Upper lobe of right lung (tissue), 1 donor: ENCODE data around the gene TYSND1. TPM values are rescaled to one million over a fixed set of nuclear protein-coding genes. Genes with fewer than 3 reads are reported as not detected.

ENCODE experiments used
- ATAC-seq: fragments of 200-7000 bp; cut with Tn5 transposase; one replicate; pipeline ENCODE4 v1.9.1; 2020; ENCODE audit warnings: mild to moderate bottlenecking, moderate library complexity
- DNase-seq: peaks from one replicate; pipeline ENCODE4 v3.0.0-alpha.2; 2020
- H3K27ac ChIP-seq: fragments of 200-600 bp; one replicate; pipeline ENCODE4 v1.8.0; 2022
- H3K27me3 ChIP-seq: fragments of 200-600 bp; one replicate; pipeline ENCODE4 v1.8.0; 2022; ENCODE audit warnings: mild to moderate bottlenecking
- H3K36me3 ChIP-seq: fragments of 200-600 bp; one replicate; pipeline ENCODE4 v1.8.0; 2022
- H3K4me1 ChIP-seq: fragments of 200-600 bp; one replicate; pipeline ENCODE4 v1.8.0; 2022
- H3K4me3 ChIP-seq: fragments of 200-600 bp; one replicate; pipeline ENCODE4 v1.8.0; 2022; ENCODE audit warnings: mild to moderate bottlenecking
- H3K9me3 ChIP-seq: fragments of 200-600 bp; one replicate; pipeline ENCODE4 v1.8.0; 2022
- intact Hi-C: fragments of 100-400 bp; cut with DNase I; formaldehyde crosslinking; loops from one replicate; pipeline ENCODE4 v1.11.0; 2022
- total RNA-seq: library from RNA; stranded (reverse); fragmentation: NEBNext Ultra II Directional; extraction: Animal tissue kit (Norgen Biotek cat#: 25700); gene quantifications from one replicate; pipeline ENCODE4 v1.2.1, GENCODE V29; 2021
- TF ChIP-seq, protein P1 (sequence below): fragments of 200-600 bp; IDR thresholded peaks from one replicate; pipeline ENCODE4 v1.8.0; 2022; ENCODE audit warnings: antibody characterized with exemption
- donor health status: DM: no; HTN: yes; CAD: no; lungs with severe emphysema.

TYSND1 gene
- total RNA-seq, 1 donor from 2014 or later: 12.5 TPM

DNA sequence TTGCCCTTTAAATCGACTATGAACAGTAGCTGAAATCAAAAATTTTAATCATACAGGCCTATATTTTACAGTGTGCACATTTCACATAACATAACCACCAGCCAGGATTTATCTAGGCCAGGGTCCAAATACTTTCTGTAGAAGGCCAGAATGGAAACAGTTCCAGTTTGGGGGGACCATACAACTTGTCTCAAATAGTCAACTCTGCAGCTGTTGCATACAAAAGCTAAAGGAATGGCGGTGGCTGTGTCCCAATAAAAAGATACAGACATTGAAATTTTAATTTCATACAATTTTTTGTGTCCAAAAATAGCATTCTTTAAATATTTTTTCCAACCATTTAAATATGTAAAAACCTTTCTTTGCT is 742 bp upstream of the TYSND1 start:
- intact Hi-C loops: no loop called here

GRCh38 chr10:70145666-70146488 is 623 bp downstream of the TYSND1 start:
- Histone ChIP-seq H3K27ac (peak overlapping the region; percentile 91), H3K36me3 (peaks cover 27% of the 10 kb centered on the region), H3K27me3 (no peaks in the 10 kb centered on the region), H3K4me1 (peaks cover 10% of the 10 kb centered on the region), H3K4me3 (peak overlapping the region; percentile 95), H3K9me3 (no peaks in the 10 kb centered on the region)
- ATAC-seq (peak; percentile 81), DNase-seq (peak; percentile 86)
- TF ChIP-seq, protein P1, sequence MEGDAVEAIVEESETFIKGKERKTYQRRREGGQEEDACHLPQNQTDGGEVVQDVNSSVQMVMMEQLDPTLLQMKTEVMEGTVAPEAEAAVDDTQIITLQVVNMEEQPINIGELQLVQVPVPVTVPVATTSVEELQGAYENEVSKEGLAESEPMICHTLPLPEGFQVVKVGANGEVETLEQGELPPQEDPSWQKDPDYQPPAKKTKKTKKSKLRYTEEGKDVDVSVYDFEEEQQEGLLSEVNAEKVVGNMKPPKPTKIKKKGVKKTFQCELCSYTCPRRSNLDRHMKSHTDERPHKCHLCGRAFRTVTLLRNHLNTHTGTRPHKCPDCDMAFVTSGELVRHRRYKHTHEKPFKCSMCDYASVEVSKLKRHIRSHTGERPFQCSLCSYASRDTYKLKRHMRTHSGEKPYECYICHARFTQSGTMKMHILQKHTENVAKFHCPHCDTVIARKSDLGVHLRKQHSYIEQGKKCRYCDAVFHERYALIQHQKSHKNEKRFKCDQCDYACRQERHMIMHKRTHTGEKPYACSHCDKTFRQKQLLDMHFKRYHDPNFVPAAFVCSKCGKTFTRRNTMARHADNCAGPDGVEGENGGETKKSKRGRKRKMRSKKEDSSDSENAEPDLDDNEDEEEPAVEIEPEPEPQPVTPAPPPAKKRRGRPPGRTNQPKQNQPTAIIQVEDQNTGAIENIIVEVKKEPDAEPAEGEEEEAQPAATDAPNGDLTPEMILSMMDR: peak; percentile 61
- intact Hi-C loops: no loop called here

More for the DNA sequence above, 742 bp upstream of the TYSND1 start:
- H3K4me3 ChIP-seq: peak overlapping the region; percentile 95
- no peak for DNase-seq
- H3K27me3 ChIP-seq: no peaks in the 10 kb centered on the region
- H3K36me3 ChIP-seq: peaks cover 41% of the 10 kb centered on the region
- ATAC-seq: no peak
- peak overlapping the region; percentile 91 for H3K27ac ChIP-seq
- TF ChIP-seq, protein P1: no peak
- H3K9me3 ChIP-seq: no peaks in the 10 kb centered on the region
- H3K4me1 ChIP-seq: peaks cover 10% of the 10 kb centered on the region

DNA sequence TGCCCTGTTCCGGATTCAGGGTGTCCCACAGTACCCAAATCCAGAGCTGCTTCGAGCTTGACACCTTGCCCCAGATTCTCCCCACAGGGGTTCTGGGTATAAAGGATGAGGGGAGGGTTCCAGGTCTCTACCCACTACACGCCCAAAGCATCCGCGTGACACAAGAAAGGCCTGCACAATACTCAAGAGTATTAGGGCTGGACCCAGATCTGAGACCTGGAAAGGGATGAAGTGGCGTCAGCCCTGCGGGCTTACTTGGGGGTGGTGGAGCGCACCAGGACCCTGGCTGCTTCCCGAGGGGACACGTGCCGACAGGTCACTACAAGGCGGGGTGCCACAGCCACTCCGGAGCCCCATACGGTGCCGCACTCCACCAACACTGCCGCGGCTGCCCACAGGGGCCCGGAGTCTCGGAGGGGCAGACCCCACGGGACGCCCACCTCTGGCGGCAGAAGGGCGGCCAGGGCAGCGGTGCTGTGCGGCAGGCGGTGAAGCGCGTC is 1.3 kb downstream of the TYSND1 start:
- peak overlapping the region; percentile 95 for H3K4me3 ChIP-seq
- H3K4me1 ChIP-seq: peaks cover 10% of the 10 kb centered on the region
- DNase-seq (no peak), ATAC-seq (peak; percentile 5)
- peak overlapping the region; percentile 91 for H3K27ac ChIP-seq
- no peaks in the 10 kb centered on the region for H3K9me3 ChIP-seq
- H3K27me3 ChIP-seq: no peaks in the 10 kb centered on the region
- intact Hi-C loops: no loop called here
- peaks cover 21% of the 10 kb centered on the region for H3K36me3 ChIP-seq
- TF ChIP-seq, protein P1: no peak

DNA sequence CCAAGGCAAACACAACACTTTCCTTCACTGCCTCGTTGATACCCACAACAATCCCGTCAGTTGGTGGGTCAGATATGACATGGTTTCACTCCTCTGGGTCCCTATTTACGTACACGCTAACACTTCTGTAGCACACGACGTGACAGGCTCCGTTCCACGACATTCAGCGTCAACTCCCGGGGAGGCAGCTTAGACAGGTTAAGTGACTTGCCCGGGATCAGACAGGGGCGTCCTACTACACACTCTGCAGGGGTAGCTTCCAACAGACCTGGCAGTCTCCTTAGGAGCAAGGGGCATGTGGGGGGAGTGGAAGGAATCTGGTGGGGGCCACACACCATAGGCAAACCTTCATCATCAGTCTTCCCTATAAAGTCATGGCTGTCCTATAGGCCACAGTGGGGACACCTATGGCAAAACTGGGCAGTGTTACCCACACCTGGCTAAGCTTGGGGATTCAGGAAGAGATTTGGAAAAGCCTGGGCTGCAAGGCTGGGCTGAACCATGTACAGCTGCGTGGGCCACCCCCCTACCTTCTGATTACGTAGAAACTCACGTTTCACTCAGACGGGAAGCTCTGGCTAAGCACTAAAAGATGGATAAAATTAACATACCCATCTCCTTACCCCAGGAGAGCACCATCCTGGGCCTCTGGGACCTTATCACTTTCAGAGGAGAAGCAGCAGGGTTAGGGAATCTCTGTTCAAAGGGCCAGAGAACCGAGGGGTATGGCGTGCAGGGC is 2.0 kb downstream of the TYSND1 start:
- intact Hi-C loops: no loop called here
- Histone ChIP-seq H3K4me1 (peaks cover 10% of the 10 kb centered on the region), H3K27ac (no peak overlapping the region), H3K9me3 (no peaks in the 10 kb centered on the region), H3K36me3 (peaks cover 16% of the 10 kb centered on the region), H3K4me3 (peak overlapping the region; percentile 95), H3K27me3 (no peaks in the 10 kb centered on the region)
- ATAC-seq (no peak), DNase-seq (no peak)
- TF ChIP-seq, protein P1: no peak

- Histone ChIP-seq H3K27ac (no peak overlapping the region), H3K36me3 (peaks cover 7% of the 10 kb centered on the region), H3K27me3 (no peaks in the 10 kb centered on the region), H3K4me1 (peaks cover 8% of the 10 kb centered on the region), H3K9me3 (no peaks in the 10 kb centered on the region), H3K4me3 (no peak overlapping the region)
- TF ChIP-seq, protein P1: no peak
- no peak for DNase-seq
- ATAC-seq: no peak
- intact Hi-C loops: no loop called here
These were observed 3.9 kb downstream of the TYSND1 start for GRCh38 chr10:70142555-70142954.
